ENCODE measurements around the gene BCL11A. TPM values are rescaled to one million over a fixed set of nuclear protein-coding genes. Genes with fewer than 3 reads are reported as not detected.

Gene BCL11A
- total RNA-seq, 1 experiment from 2014 or later = 0.33 TPM

GRCh38 chr2:60473546-60473945, 79.9 kb downstream of the BCL11A start:
- ATAC-seq (no peak), DNase-seq (ENCODE audit: low read depth, low spot score) (no peak)
- H3K4me3 ChIP-seq (ENCODE audit: low read depth in 2 of 2, low read length in 2 of 2) = no peak overlapping the region
- POLR2A ChIA-PET = interaction anchor here (0.6 kb wide), 1 partner anchor 43 kb away, joined by 3 read pairs; no protein-coding TSS in a partner anchor
- no peaks in the 10 kb centered on the region for H3K36me3 ChIP-seq (ENCODE audit: control insufficient read depth, insufficient read depth, low read length)
- H3K4me1 ChIP-seq (ENCODE audit: control insufficient read depth, insufficient read depth, low read length) = no peaks in the 10 kb centered on the region
- peaks cover 2% of the 10 kb centered on the region for H3K27me3 ChIP-seq (ENCODE audit: control insufficient read depth, insufficient read depth, low read length)
- TF ChIP-seq, protein P1, sequence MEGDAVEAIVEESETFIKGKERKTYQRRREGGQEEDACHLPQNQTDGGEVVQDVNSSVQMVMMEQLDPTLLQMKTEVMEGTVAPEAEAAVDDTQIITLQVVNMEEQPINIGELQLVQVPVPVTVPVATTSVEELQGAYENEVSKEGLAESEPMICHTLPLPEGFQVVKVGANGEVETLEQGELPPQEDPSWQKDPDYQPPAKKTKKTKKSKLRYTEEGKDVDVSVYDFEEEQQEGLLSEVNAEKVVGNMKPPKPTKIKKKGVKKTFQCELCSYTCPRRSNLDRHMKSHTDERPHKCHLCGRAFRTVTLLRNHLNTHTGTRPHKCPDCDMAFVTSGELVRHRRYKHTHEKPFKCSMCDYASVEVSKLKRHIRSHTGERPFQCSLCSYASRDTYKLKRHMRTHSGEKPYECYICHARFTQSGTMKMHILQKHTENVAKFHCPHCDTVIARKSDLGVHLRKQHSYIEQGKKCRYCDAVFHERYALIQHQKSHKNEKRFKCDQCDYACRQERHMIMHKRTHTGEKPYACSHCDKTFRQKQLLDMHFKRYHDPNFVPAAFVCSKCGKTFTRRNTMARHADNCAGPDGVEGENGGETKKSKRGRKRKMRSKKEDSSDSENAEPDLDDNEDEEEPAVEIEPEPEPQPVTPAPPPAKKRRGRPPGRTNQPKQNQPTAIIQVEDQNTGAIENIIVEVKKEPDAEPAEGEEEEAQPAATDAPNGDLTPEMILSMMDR (IDR thresholded peaks at IDR 0.05) = no peak
- TF ChIP-seq, protein P2, sequence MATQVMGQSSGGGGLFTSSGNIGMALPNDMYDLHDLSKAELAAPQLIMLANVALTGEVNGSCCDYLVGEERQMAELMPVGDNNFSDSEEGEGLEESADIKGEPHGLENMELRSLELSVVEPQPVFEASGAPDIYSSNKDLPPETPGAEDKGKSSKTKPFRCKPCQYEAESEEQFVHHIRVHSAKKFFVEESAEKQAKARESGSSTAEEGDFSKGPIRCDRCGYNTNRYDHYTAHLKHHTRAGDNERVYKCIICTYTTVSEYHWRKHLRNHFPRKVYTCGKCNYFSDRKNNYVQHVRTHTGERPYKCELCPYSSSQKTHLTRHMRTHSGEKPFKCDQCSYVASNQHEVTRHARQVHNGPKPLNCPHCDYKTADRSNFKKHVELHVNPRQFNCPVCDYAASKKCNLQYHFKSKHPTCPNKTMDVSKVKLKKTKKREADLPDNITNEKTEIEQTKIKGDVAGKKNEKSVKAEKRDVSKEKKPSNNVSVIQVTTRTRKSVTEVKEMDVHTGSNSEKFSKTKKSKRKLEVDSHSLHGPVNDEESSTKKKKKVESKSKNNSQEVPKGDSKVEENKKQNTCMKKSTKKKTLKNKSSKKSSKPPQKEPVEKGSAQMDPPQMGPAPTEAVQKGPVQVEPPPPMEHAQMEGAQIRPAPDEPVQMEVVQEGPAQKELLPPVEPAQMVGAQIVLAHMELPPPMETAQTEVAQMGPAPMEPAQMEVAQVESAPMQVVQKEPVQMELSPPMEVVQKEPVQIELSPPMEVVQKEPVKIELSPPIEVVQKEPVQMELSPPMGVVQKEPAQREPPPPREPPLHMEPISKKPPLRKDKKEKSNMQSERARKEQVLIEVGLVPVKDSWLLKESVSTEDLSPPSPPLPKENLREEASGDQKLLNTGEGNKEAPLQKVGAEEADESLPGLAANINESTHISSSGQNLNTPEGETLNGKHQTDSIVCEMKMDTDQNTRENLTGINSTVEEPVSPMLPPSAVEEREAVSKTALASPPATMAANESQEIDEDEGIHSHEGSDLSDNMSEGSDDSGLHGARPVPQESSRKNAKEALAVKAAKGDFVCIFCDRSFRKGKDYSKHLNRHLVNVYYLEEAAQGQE (IDR thresholded peaks at IDR 0.05; ENCODE audit: insufficient read depth in 1 of 2, low read depth in 2 of 2, low read length in 1 of 2) = no peak
- TF ChIP-seq POLR2AphosphoS5 (IDR thresholded peaks at IDR 0.05; ENCODE audit: low read depth, low read length) (no peak), TCF7L2 (IDR thresholded peaks at IDR 0.05; ENCODE audit: low read depth, low read length) (no peak), SIN3A (IDR thresholded peaks at IDR 0.05; ENCODE audit: borderline replicate concordance, insufficient read depth, low read depth, low read length) (no peak)
- in situ Hi-C loops (cut with HindIII; ENCODE audit: low pct_unique_long_range_greater_than_20kb, low sequenced_read_pairs) (no loop called here), intact Hi-C loops (cut with micrococcal nuclease; ENCODE audit: unreplicated experiment) (no loop called here)
- CTCF ChIA-PET = no interaction called here
- no peak overlapping the region for H3K27ac ChIP-seq (ENCODE audit: low read length)
- no peaks in the 10 kb centered on the region for H3K9me3 ChIP-seq (ENCODE audit: control insufficient read depth, insufficient read depth, low read depth, low read length)
- BruUV-seq (replicated peaks) = no TSS peak

DNA sequence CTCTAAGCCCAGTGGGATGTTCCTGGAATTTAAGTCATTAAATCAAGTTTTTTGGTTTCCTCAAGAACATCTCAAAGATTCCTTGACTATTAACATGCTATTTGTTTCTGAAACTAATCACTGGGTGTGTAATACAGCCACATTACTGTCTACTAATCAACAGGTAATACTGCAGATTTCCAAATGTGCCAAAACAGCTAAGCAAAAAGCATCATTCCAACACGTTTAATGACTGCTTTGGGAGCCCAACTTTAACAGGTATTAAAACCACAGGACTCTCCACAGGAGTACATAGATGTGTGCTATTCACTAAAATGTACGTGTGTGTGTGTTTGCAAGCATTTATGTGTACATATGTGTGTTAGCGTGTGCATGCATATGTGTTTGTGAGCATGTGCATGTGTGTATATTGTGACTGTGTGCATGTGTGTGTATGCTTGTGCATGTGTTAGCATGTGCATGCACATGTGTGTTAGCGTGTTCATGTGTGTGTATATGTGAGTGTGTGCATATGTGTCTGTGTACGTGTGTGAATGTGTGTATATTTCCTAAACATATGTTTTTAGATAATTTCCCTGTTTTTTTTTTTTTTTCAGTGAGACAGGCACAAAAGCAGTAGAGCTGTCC, 80.7 kb downstream of the BCL11A start:
- H3K27ac ChIP-seq (ENCODE audit: low read length) = no peak overlapping the region
- no peaks in the 10 kb centered on the region for H3K9me3 ChIP-seq (ENCODE audit: control insufficient read depth, insufficient read depth, low read depth, low read length)
- ChIA-PET CTCF (no interaction called here), POLR2A (interaction anchor here (0.6 kb wide), 1 partner anchor 42 kb away, joined by 3 read pairs; no protein-coding TSS in a partner anchor)
- in situ Hi-C loops (cut with HindIII; ENCODE audit: low pct_unique_long_range_greater_than_20kb, low sequenced_read_pairs) = no loop called here
- no peaks in the 10 kb centered on the region for H3K36me3 ChIP-seq (ENCODE audit: control insufficient read depth, insufficient read depth, low read length)
- H3K27me3 ChIP-seq (ENCODE audit: control insufficient read depth, insufficient read depth, low read length) = peaks cover 2% of the 10 kb centered on the region
- TF ChIP-seq SIN3A (IDR thresholded peaks at IDR 0.05; ENCODE audit: borderline replicate concordance, insufficient read depth, low read depth, low read length) (no peak), TCF7L2 (IDR thresholded peaks at IDR 0.05; ENCODE audit: low read depth, low read length) (no peak)
- TF ChIP-seq, protein P2 (IDR thresholded peaks at IDR 0.05; ENCODE audit: insufficient read depth in 1 of 2, low read depth in 2 of 2, low read length in 1 of 2) = no peak
- TF ChIP-seq, protein P1 (IDR thresholded peaks at IDR 0.05) = no peak
- no peak for ATAC-seq
- BruUV-seq (replicated peaks) = no TSS peak
- no peak for DNase-seq (ENCODE audit: low read depth, low spot score)
- H3K4me1 ChIP-seq (ENCODE audit: control insufficient read depth, insufficient read depth, low read length) = no peaks in the 10 kb centered on the region
- intact Hi-C loops (cut with micrococcal nuclease; ENCODE audit: unreplicated experiment) = no loop called here
- H3K4me3 ChIP-seq (ENCODE audit: low read depth in 2 of 2, low read length in 2 of 2) = no peak overlapping the region
